Measurements from ENCODE around the gene ACTR1A. TPM values are rescaled to one million over a fixed set of nuclear protein-coding genes. Genes with fewer than 3 reads are reported as not detected.

The ACTR1A gene
- polyA plus RNA-seq, 1 experiment, result 164 TPM

GRCh38 chr10:102491136-102491535, 11.4 kb downstream of the ACTR1A start:
- no peaks in the 10 kb centered on the region for H3K9me3 ChIP-seq (ENCODE audit: control insufficient read depth, insufficient read depth, low read length)

GRCh38 chr10:102485093-102485784, 17.3 kb downstream of the ACTR1A start:
- ChIA-PET POLR2A (no interaction called here), CTCF (interaction anchor here (0.6 to 1.0 kb wide), 2 partner anchors 17 to 98 kb away, joined by 3 read pairs; partner anchors contain the start of gene ACTR1A)
- DNase-seq (ENCODE audit: low read depth, low spot score), result no peak
- Histone ChIP-seq H3K27ac (ENCODE audit: low read depth, low read length) (peak overlapping the region; percentile 21), H3K4me3 (ENCODE audit: low read depth, low read length) (no peak overlapping the region), H3K27me3 (ENCODE audit: control insufficient read depth, insufficient read depth, low read length) (no peaks in the 10 kb centered on the region), H3K9me3 (ENCODE audit: control insufficient read depth, insufficient read depth, low read length) (no peaks in the 10 kb centered on the region)
- TF ChIP-seq CTCF (IDR thresholded peaks at IDR 0.05; ENCODE audit: low read depth, low read length), result no peak

More at GRCh38 chr10:102491136-102491535, 11.4 kb downstream of the ACTR1A start:
- no peak overlapping the region for H3K27ac ChIP-seq (ENCODE audit: low read depth, low read length)
- no peaks in the 10 kb centered on the region for H3K27me3 ChIP-seq (ENCODE audit: control insufficient read depth, insufficient read depth, low read length)
- TF ChIP-seq CTCF (IDR thresholded peaks at IDR 0.05; ENCODE audit: low read depth, low read length), result no peak
- DNase-seq (ENCODE audit: low read depth, low spot score), result no peak
- H3K4me3 ChIP-seq (ENCODE audit: low read depth, low read length), result no peak overlapping the region
- ChIA-PET POLR2A (interaction anchor here (0.7 kb wide), 1 partner anchor 41 kb away, joined by 5 read pairs; no protein-coding TSS in a partner anchor), CTCF (interaction anchor here (1.8 kb wide), 1 partner anchor 13 kb away, joined by 6 read pairs; no protein-coding TSS in a partner anchor)

GRCh38 chr10:102484021-102484420, 18.5 kb downstream of the ACTR1A start:
- no peak overlapping the region for H3K27ac ChIP-seq (ENCODE audit: low read depth, low read length)
- no peak for DNase-seq (ENCODE audit: low read depth, low spot score)
- no peak overlapping the region for H3K4me3 ChIP-seq (ENCODE audit: low read depth, low read length)
- ChIA-PET POLR2A (no interaction called here), CTCF (interaction anchor here (1.0 kb wide), 2 partner anchors 100 kb away, joined by 3 read pairs; no protein-coding TSS in a partner anchor)
- no peaks in the 10 kb centered on the region for H3K27me3 ChIP-seq (ENCODE audit: control insufficient read depth, insufficient read depth, low read length)
- H3K9me3 ChIP-seq (ENCODE audit: control insufficient read depth, insufficient read depth, low read length), result no peaks in the 10 kb centered on the region
- TF ChIP-seq CTCF (IDR thresholded peaks at IDR 0.05; ENCODE audit: low read depth, low read length), result no peak

GRCh38 chr10:102480396-102480795, 22.1 kb downstream of the ACTR1A start:
- DNase-seq (ENCODE audit: low read depth, low spot score), result no peak
- CTCF ChIA-PET, result interaction anchor here (1.0 to 2.4 kb wide), 6 partner anchors 18 to 103 kb away, joined by 3 to 26 read pairs (median 4); no protein-coding TSS in a partner anchor
- no peak for TF ChIP-seq CTCF (IDR thresholded peaks at IDR 0.05; ENCODE audit: low read depth, low read length)
- H3K27ac ChIP-seq (ENCODE audit: low read depth, low read length), result no peak overlapping the region
- POLR2A ChIA-PET, result interaction anchor here (1.0 kb wide), 1 partner anchor 59 kb away, joined by 6 read pairs; no protein-coding TSS in a partner anchor
- H3K9me3 ChIP-seq (ENCODE audit: control insufficient read depth, insufficient read depth, low read length), result no peaks in the 10 kb centered on the region
- no peaks in the 10 kb centered on the region for H3K27me3 ChIP-seq (ENCODE audit: control insufficient read depth, insufficient read depth, low read length)
- no peak overlapping the region for H3K4me3 ChIP-seq (ENCODE audit: low read depth, low read length)

GRCh38 chr10:102479651-102480050, 22.9 kb downstream of the ACTR1A start:
- no peak overlapping the region for H3K27ac ChIP-seq (ENCODE audit: low read depth, low read length)
- H3K27me3 ChIP-seq (ENCODE audit: control insufficient read depth, insufficient read depth, low read length), result no peaks in the 10 kb centered on the region
- no peak for TF ChIP-seq CTCF (IDR thresholded peaks at IDR 0.05; ENCODE audit: low read depth, low read length)
- CTCF ChIA-PET, result interaction anchor here (1.0 to 2.4 kb wide), 9 partner anchors 18 to 116 kb away, joined by 3 to 26 read pairs (median 4); no protein-coding TSS in a partner anchor
- H3K9me3 ChIP-seq (ENCODE audit: control insufficient read depth, insufficient read depth, low read length), result no peaks in the 10 kb centered on the region
- no peak for DNase-seq (ENCODE audit: low read depth, low spot score)
- H3K4me3 ChIP-seq (ENCODE audit: low read depth, low read length), result no peak overlapping the region
- POLR2A ChIA-PET, result interaction anchor here (0.6 to 1.1 kb wide), 4 partner anchors 8 to 104 kb away, joined by 3 to 6 read pairs (median 4); no protein-coding TSS in a partner anchor

Measured in AG04450 (cell line).